Measurements from ENCODE around the gene DPYD.

Gene DPYD

GRCh38 chr1:97630281-97630680 is 290.6 kb downstream of the DPYD start:
- no peak for DNase-seq (ENCODE audit: low read depth)
- TF ChIP-seq CTCF (conservative IDR thresholded peaks at IDR 0.05; ENCODE audit: low read length): no peak
- no peak overlapping the region for H3K4me3 ChIP-seq (ENCODE audit: low read length)

DNA sequence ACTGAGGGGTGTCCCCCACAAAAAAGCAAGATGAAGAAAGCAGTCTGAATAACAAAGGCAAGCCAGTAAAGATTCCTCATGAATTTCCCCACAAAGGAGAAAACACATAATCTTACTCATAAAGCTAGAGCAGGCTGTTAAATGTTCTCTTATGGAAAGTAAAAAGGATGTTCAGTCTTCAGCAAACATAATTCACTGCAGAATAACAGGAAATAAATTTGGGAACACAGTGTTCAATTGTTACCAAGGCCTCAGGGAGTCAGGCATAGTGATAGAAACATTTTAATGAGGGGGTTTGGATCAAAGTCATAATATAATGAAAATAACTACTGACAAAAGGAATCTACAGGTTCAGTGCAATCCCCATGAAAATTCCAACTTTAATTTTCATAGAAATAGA is 297.6 kb downstream of the DPYD start:
- no peak overlapping the region for H3K4me3 ChIP-seq (ENCODE audit: low read length)
- TF ChIP-seq CTCF (conservative IDR thresholded peaks at IDR 0.05; ENCODE audit: low read length): no peak

GRCh38 chr1:97621955-97622354 is 298.9 kb downstream of the DPYD start:
- DNase-seq (ENCODE audit: low read depth): no peak
- TF ChIP-seq CTCF (conservative IDR thresholded peaks at IDR 0.05; ENCODE audit: low read length): no peak

More for the DNA sequence above, 297.6 kb downstream of the DPYD start:
- DNase-seq (ENCODE audit: low read depth): no peak

DNA sequence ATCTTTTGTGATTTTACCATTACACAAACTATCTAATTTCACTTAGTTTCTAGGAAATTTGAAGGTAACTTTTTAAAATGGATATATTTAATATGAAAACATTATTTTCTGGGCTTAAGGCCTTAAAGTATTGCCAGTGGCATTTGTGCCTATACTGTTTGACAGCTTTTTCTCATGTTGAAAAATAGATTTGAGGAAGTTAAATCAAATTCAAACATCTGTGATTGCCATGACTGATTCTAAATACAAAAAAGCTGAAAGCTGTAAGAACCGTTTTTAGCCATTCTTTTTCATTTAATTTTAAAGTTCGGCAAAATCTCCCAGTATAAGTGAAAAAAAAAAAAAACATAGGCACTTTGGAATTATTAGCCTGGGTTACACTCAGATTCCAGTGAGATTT is 301.1 kb downstream of the DPYD start:
- TF ChIP-seq CTCF (conservative IDR thresholded peaks at IDR 0.05; ENCODE audit: low read length): no peak
- DNase-seq (ENCODE audit: low read depth): no peak
- no peak overlapping the region for H3K4me3 ChIP-seq (ENCODE audit: low read length)

More at GRCh38 chr1:97621955-97622354, 298.9 kb downstream of the DPYD start:
- no peak overlapping the region for H3K4me3 ChIP-seq (ENCODE audit: low read length)

GRCh38 chr1:97610748-97611147 is 310.1 kb downstream of the DPYD start:
- no peak overlapping the region for H3K4me3 ChIP-seq (ENCODE audit: low read length)
- TF ChIP-seq CTCF (conservative IDR thresholded peaks at IDR 0.05; ENCODE audit: low read length): no peak
- no peak for DNase-seq (ENCODE audit: low read depth)

- no peak for TF ChIP-seq CTCF (conservative IDR thresholded peaks at IDR 0.05; ENCODE audit: low read length)
- H3K4me3 ChIP-seq (ENCODE audit: low read length): no peak overlapping the region
- no peak for DNase-seq (ENCODE audit: low read depth)
Measured at GRCh38 chr1:97610102-97610501, 310.7 kb downstream of the DPYD start.

DNA sequence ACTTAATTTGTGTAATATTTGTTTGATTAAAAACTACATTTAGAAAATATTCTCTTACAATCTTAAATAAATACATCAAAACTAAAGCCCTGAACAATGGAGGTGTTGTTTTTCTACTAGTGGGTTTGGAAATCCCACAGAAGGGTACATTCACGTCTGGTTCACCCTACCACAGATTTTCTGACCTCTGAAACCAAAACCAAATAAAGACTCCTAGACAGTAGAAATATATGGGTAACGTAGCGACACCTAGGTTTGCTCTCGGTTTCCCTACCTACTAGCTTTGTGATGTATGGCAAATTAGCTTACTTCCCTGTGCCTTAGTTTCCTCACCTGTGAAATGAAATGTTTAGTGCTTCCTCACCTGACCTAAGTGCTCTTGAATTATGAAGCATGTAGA is 312.6 kb downstream of the DPYD start:
- no peak for DNase-seq (ENCODE audit: low read depth)
- H3K4me3 ChIP-seq (ENCODE audit: low read length): no peak overlapping the region
- no peak for TF ChIP-seq CTCF (conservative IDR thresholded peaks at IDR 0.05; ENCODE audit: low read length)

All from AG10803 (cell line).